Endothelial cell of umbilical vein (primary cell): Measurements from ENCODE around the gene ALDOA. TPM values are rescaled to one million over a fixed set of nuclear protein-coding genes. Genes with fewer than 3 reads are reported as not detected.
"Not testable (repeated sequence)": the region's sequence is repeated elsewhere in the genome, so short reads cannot be mapped to it uniquely, and the experiment has no call there.

Source experiments
- BruUV-seq: library from RNA; stranded (reverse); fragments of 400-500 nt; replicated peaks from 2 replicates; lab custom pipeline; 2021; lab: Mats Ljungman, UMichigan
- CTCF ChIA-PET: fragments of 300-600, 350-600 bp; sonication (Branson Sonifier 250); formaldehyde crosslinking; loops from one replicate; lab custom pipeline; 2021; ENCODE audit warnings: antibody characterized with exemption, inconsistent platforms; lab: Charles Lee
- POLR2A ChIA-PET: fragments of 300-600, 350-600 bp; sonication (Branson Sonifier 250); formaldehyde crosslinking; loops from one replicate; lab custom pipeline; 2021; ENCODE audit warnings: antibody characterized with exemption, inconsistent platforms; lab: Charles Lee
- DNase-seq: peaks from one replicate; pipeline ENCODE4 v3.0.0-alpha.2; 2011; ENCODE audit warnings: low read depth, low spot score
- FAIRE-seq: peaks from 2 replicates; lab custom pipeline; 2011; peaks lifted over from hg19 to GRCh38; lab: Jason Lieb, UNC
- H2AFZ ChIP-seq: 2 replicates; pipeline ENCODE4 v1.6.0; 2012; ENCODE audit warnings: low read depth, low read length, control low read depth, inconsistent platforms
- H3K27ac ChIP-seq: 2 replicates; pipeline ENCODE4 v1.5.1; 2011; ENCODE audit warnings: low read depth, mild to moderate bottlenecking, control low read depth, low read length, moderate library complexity; ENCODE audit not compliant: insufficient read depth
- H3K27me3 ChIP-seq, 2 experiments: 2 replicates each; pipeline versions ENCODE4 v1.6.0 to v1.6.1; 2011; ENCODE audit warnings: low read length in 2 of 2, mixed read lengths in 1 of 2; ENCODE audit not compliant: control insufficient read depth in 2 of 2, insufficient read depth in 2 of 2
- H3K36me3 ChIP-seq, 2 experiments: 2 replicates in 1 of 2; 3 replicates in 1 of 2; pipeline ENCODE4 v1.5.1; 2011; ENCODE audit warnings: low read length in 2 of 2, mild to moderate bottlenecking in 1 of 2, moderate library complexity in 1 of 2; ENCODE audit not compliant: control insufficient read depth in 2 of 2, insufficient read depth in 2 of 2; ENCODE audit errors: extremely low read depth in 1 of 2
- H3K4me1 ChIP-seq: 3 replicates; pipeline ENCODE4 v1.5.1; 2011; ENCODE audit warnings: mild to moderate bottlenecking, low read length; ENCODE audit not compliant: control insufficient read depth, insufficient read depth; ENCODE audit errors: extremely low read depth
- H3K4me2 ChIP-seq: 2 replicates; pipeline ENCODE4 v1.6.1; 2011; ENCODE audit warnings: low read length, control low read depth, mixed read lengths; ENCODE audit not compliant: insufficient read depth
- H3K4me3 ChIP-seq, 3 experiments: fragments of 200-600 bp in 1 of 3; sonication (generic), shearing (Covaris generic) in 1 of 3; replicated peaks in 1 of 3; 2 replicates each; pipeline ENCODE4 v1.5.1; 2011 to 2016; ENCODE audit warnings: control low read depth in 3 of 3, low read length in 3 of 3, mild to moderate bottlenecking in 2 of 3, inconsistent platforms in 1 of 3, low read depth in 1 of 3, moderate library complexity in 1 of 3; ENCODE audit not compliant: insufficient read depth in 1 of 3
- H3K79me2 ChIP-seq: 2 replicates; pipeline ENCODE4 v1.6.0; 2012; ENCODE audit warnings: low read length, inconsistent platforms; ENCODE audit not compliant: control insufficient read depth, insufficient read depth
- H3K9ac ChIP-seq: replicated peaks from 2 replicates; pipeline ENCODE3; 2011; ENCODE audit warnings: low read length, control low read depth; ENCODE audit not compliant: insufficient read depth; ENCODE audit errors: extremely low read depth
- H3K9me1 ChIP-seq: replicated peaks from 3 replicates; pipeline ENCODE4 v1.6.0; 2011; ENCODE audit warnings: mild to moderate bottlenecking, low read length; ENCODE audit not compliant: control insufficient read depth, insufficient read depth; ENCODE audit errors: extremely low read depth
- H3K9me3 ChIP-seq: replicated peaks from 2 replicates; pipeline ENCODE4 v1.5.1; 2012; ENCODE audit warnings: low read length, inconsistent platforms; ENCODE audit not compliant: control insufficient read depth, insufficient read depth
- H4K20me1 ChIP-seq: replicated peaks from 2 replicates; pipeline ENCODE3; 2011; ENCODE audit warnings: mild to moderate bottlenecking, low read length; ENCODE audit not compliant: control insufficient read depth, insufficient read depth; ENCODE audit errors: extremely low read depth
- EZH2 ChIP-seq: IDR thresholded peaks from 2 replicates; pipeline ENCODE4 v1.6.1; 2012; ENCODE audit warnings: borderline replicate concordance, low read depth, mild to moderate bottlenecking, moderate library complexity, low read length, inconsistent platforms; ENCODE audit not compliant: severe bottlenecking
- FOS ChIP-seq: IDR thresholded peaks from 2 replicates; pipeline ENCODE4 v1.6.1; 2011; ENCODE audit warnings: mild to moderate bottlenecking, low read length, moderate library complexity, borderline replicate concordance; ENCODE audit not compliant: insufficient read depth
- GATA2 ChIP-seq: IDR thresholded peaks from 2 replicates; pipeline ENCODE4 v1.7.0; 2011; ENCODE audit warnings: low read depth, mild to moderate bottlenecking, moderate library complexity, mixed read lengths, low read length; ENCODE audit not compliant: insufficient read length, insufficient read depth
- JUN ChIP-seq: IDR thresholded peaks from 2 replicates; pipeline ENCODE4 v1.6.1; 2011; ENCODE audit warnings: borderline replicate concordance, low read depth; ENCODE audit not compliant: insufficient read length, insufficient read depth
- MYC ChIP-seq: IDR thresholded peaks from one replicate; pipeline ENCODE4 v1.6.1; 2011; ENCODE audit warnings: mild to moderate bottlenecking, low read depth, low read length
- POLR2A ChIP-seq: IDR thresholded peaks from 2 replicates; pipeline ENCODE4 v1.6.1; 2012; ENCODE audit warnings: low read depth, mild to moderate bottlenecking, control low read depth, low read length
- POLR2AphosphoS5 ChIP-seq: IDR thresholded peaks from 2 replicates; pipeline ENCODE4 v1.6.1; 2012; ENCODE audit warnings: low read depth, mild to moderate bottlenecking, control low read depth, low read length, moderate library complexity; ENCODE audit not compliant: insufficient read depth
- dilution Hi-C: fragments of 300-500 bp; cut with MboI; formaldehyde crosslinking; loops from one replicate; pipeline ENCODE4 v1.15.0; 2019; ENCODE audit warnings: low sequenced_read_pairs; ENCODE audit not compliant: extremely low pct_ligation_motif_present
- intact Hi-C: fragments of 100-400 bp; cut with micrococcal nuclease; formaldehyde crosslinking; loops from one replicate; pipeline ENCODE4 v1.10.0; 2022
- polyA plus RNA-seq, 4 experiments: library from polyadenylated mRNA; depleted of rRNA in 3 of 4; stranded (reverse) in 3 of 4; unstranded in 1 of 4; fragments of >200 nt; gene quantifications; 2 replicates each; pipeline versions ENCODE4 v1.2.1 to v1.2.3, GENCODE V29; 2011 to 2012; ENCODE audit warnings: missing spikeins in 1 of 4
- total RNA-seq: library from RNA; stranded (reverse); gene quantifications from 2 replicates; pipeline ENCODE4 v1.2.3, GENCODE V29; 2021
- TF ChIP-seq, protein P1 (sequence below), 2 donors: IDR thresholded peaks; 1 replicate in 1 of 2; 2 replicates in 1 of 2; pipeline ENCODE4 v1.5.1; 2011; ENCODE audit warnings: low read length in 2 of 2, mild to moderate bottlenecking in 2 of 2, moderate library complexity in 2 of 2, control low read depth in 1 of 2, inconsistent platforms in 1 of 2, low read depth in 1 of 2; ENCODE audit not compliant: insufficient read depth in 1 of 2; ENCODE audit errors: extremely low read depth in 1 of 2
- TF ChIP-seq, protein P2 (sequence below): IDR thresholded peaks from 2 replicates; pipeline ENCODE4 v1.6.1; 2011; ENCODE audit not compliant: insufficient read depth, insufficient read length

The ALDOA gene
- total and polyA plus RNA-seq, 2 donors (not counting 3 experiments of a cell fraction or from before 2014, with no cell fraction given): 871 to 1,114 TPM

DNA sequence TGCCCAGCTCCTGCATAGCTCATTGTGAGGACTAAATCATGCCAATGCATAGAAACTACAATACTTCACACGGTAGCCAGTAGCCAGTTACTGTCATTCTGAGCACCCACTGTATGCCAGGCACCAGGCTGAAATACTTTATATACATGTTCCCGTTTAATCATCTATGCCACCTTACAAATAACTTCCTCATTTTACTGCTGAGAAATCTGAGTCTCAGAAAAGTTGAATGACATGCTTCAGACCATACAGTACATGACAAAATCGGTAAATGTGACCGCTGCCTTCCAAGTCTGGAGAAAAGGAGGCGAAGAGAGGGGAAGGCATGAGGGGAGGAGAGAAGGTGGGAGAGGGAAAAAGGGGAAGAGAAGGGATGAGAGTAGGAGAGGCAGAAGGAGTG, 25.3 kb upstream of the ALDOA start:
- H3K79me2 ChIP-seq: no peaks in the 10 kb centered on the region
- H2AFZ ChIP-seq: no peak overlapping the region
- H3K9ac ChIP-seq: no peak overlapping the region
- ChIA-PET POLR2A (no interaction called here), CTCF (interaction anchor here (0.9 to 3.8 kb wide), 4 partner anchors 9 to 52 kb away, joined by 3 to 32 read pairs (median 5); partner anchors contain the start of gene TBX6)
- no peaks in the 10 kb centered on the region for H3K9me3 ChIP-seq
- no TSS peak for BruUV-seq
- no peaks in the 10 kb centered on the region for H3K36me3 ChIP-seq
- TF ChIP-seq FOS (no peak), EZH2 (no peak), POLR2A (no peak), JUN (no peak), POLR2AphosphoS5 (no peak), MYC (no peak), GATA2 (no peak)
- TF ChIP-seq, protein P1, sequence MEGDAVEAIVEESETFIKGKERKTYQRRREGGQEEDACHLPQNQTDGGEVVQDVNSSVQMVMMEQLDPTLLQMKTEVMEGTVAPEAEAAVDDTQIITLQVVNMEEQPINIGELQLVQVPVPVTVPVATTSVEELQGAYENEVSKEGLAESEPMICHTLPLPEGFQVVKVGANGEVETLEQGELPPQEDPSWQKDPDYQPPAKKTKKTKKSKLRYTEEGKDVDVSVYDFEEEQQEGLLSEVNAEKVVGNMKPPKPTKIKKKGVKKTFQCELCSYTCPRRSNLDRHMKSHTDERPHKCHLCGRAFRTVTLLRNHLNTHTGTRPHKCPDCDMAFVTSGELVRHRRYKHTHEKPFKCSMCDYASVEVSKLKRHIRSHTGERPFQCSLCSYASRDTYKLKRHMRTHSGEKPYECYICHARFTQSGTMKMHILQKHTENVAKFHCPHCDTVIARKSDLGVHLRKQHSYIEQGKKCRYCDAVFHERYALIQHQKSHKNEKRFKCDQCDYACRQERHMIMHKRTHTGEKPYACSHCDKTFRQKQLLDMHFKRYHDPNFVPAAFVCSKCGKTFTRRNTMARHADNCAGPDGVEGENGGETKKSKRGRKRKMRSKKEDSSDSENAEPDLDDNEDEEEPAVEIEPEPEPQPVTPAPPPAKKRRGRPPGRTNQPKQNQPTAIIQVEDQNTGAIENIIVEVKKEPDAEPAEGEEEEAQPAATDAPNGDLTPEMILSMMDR (IDR thresholded peaks at IDR 0.05; ENCODE audit: extremely low read depth in 1 of 2, insufficient read depth in 1 of 2, low read depth in 1 of 2, low read length in 2 of 2): no peak
- TF ChIP-seq, protein P2, sequence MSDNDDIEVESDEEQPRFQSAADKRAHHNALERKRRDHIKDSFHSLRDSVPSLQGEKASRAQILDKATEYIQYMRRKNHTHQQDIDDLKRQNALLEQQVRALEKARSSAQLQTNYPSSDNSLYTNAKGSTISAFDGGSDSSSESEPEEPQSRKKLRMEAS: no peak
- intact Hi-C loops (no loop called here), dilution Hi-C loops (no loop called here)
- no peaks in the 10 kb centered on the region for H4K20me1 ChIP-seq
- H3K4me1 ChIP-seq: no peaks in the 10 kb centered on the region
- no peak for DNase-seq
- no peak for FAIRE-seq
- no peak overlapping the region for H3K4me3 ChIP-seq
- no peak overlapping the region for H3K4me2 ChIP-seq
- peaks cover 0 to 3% of the 10 kb centered on the region in 2 experiments for H3K27me3 ChIP-seq
- H3K27ac ChIP-seq: no peak overlapping the region
- H3K9me1 ChIP-seq: no peaks in the 10 kb centered on the region

- CTCF ChIA-PET: interaction anchor here (0.8 to 5.9 kb wide), 6 partner anchors 8 to 349 kb away, joined by 4 to 38 read pairs (median 20); partner anchors contain the start of gene TBX6
- H3K4me1 ChIP-seq, H3K4me2 ChIP-seq, H3K27ac ChIP-seq, FAIRE-seq, intact Hi-C loops, H3K79me2 ChIP-seq, dilution Hi-C loops, BruUV-seq, H3K9me1 ChIP-seq, H3K36me3 ChIP-seq, H3K9ac ChIP-seq, H2AFZ ChIP-seq, H3K9me3 ChIP-seq, POLR2A ChIA-PET, H3K27me3 ChIP-seq, DNase-seq, H4K20me1 ChIP-seq, H3K4me3 ChIP-seq: not testable (repeated sequence)
Observed at GRCh38 chr16:30040690-30041089, 24.9 kb upstream of the ALDOA start.
